RWPE2 (cell line): ENCODE data around the gene GSDMA.
"Not testable (repeated sequence)": the region's sequence is repeated elsewhere in the genome, so short reads cannot be mapped to it uniquely, and the experiment has no call there.

Experiments
- ATAC-seq: fragments of 200-7000 bp; cut with Tn5 transposase; 3 replicates; pipeline ENCODE4 v1.9.1; 2021; ENCODE audit warnings: low read depth
- DNase-seq: peaks from one replicate; pipeline ENCODE4 v3.0.0-alpha.2; 2020; ENCODE audit warnings: low spot score
- H3K27ac ChIP-seq: fragments of 450-650 bp; 2 replicates; pipeline ENCODE4 v1.5.1; 2017; ENCODE audit warnings: mild to moderate bottlenecking; ENCODE audit not compliant: poor library complexity, severe bottlenecking
- H3K27me3 ChIP-seq: fragments of 250-450 bp; sonication (Bioruptor Pico); 2 replicates; pipeline ENCODE4 v1.5.1; 2021; ENCODE audit warnings: mild to moderate bottlenecking, moderate library complexity; ENCODE audit not compliant: insufficient read depth, poor library complexity, severe bottlenecking
- H3K36me3 ChIP-seq: fragments of 250-450 bp; sonication (Bioruptor Pico); 2 replicates; pipeline ENCODE4 v1.5.1; 2020; ENCODE audit warnings: low read depth, mild to moderate bottlenecking, moderate library complexity
- H3K4me1 ChIP-seq: fragments of 250-450 bp; sonication (Bioruptor Pico); 2 replicates; pipeline ENCODE4 v1.5.1; 2021; ENCODE audit warnings: mild to moderate bottlenecking, moderate library complexity; ENCODE audit not compliant: insufficient read depth, poor library complexity, severe bottlenecking
- H3K4me3 ChIP-seq: fragments of 250-450 bp; sonication (Bioruptor Pico); 2 replicates; pipeline ENCODE4 v1.5.1; 2021; ENCODE audit warnings: mild to moderate bottlenecking, moderate library complexity; ENCODE audit not compliant: severe bottlenecking
- H3K9me3 ChIP-seq: fragments of 250-450 bp; sonication (Bioruptor Pico); 2 replicates; pipeline ENCODE4 v1.5.1; 2021; ENCODE audit warnings: mild to moderate bottlenecking, moderate library complexity; ENCODE audit not compliant: severe bottlenecking
- TF ChIP-seq, protein P1 (sequence below): fragments of 450-650 bp; IDR thresholded peaks from one replicate; pipeline ENCODE4 v1.5.1; 2017; ENCODE audit warnings: mild to moderate bottlenecking, moderate library complexity; ENCODE audit not compliant: poor library complexity, severe bottlenecking

The GSDMA gene

GRCh38 chr17:39944393-39944711 lies 18.5 kb upstream of the GSDMA start:
- H3K9me3 ChIP-seq, result no peaks in the 10 kb centered on the region
- DNase-seq (no peak), ATAC-seq (no peak)
- H3K4me1 ChIP-seq, result peaks cover 5% of the 10 kb centered on the region
- no peaks in the 10 kb centered on the region for H3K27me3 ChIP-seq
- H3K27ac ChIP-seq, result no peak overlapping the region
- TF ChIP-seq, protein P1, sequence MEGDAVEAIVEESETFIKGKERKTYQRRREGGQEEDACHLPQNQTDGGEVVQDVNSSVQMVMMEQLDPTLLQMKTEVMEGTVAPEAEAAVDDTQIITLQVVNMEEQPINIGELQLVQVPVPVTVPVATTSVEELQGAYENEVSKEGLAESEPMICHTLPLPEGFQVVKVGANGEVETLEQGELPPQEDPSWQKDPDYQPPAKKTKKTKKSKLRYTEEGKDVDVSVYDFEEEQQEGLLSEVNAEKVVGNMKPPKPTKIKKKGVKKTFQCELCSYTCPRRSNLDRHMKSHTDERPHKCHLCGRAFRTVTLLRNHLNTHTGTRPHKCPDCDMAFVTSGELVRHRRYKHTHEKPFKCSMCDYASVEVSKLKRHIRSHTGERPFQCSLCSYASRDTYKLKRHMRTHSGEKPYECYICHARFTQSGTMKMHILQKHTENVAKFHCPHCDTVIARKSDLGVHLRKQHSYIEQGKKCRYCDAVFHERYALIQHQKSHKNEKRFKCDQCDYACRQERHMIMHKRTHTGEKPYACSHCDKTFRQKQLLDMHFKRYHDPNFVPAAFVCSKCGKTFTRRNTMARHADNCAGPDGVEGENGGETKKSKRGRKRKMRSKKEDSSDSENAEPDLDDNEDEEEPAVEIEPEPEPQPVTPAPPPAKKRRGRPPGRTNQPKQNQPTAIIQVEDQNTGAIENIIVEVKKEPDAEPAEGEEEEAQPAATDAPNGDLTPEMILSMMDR, result no peak
- H3K36me3 ChIP-seq, result no peaks in the 10 kb centered on the region
- no peak overlapping the region for H3K4me3 ChIP-seq

DNA sequence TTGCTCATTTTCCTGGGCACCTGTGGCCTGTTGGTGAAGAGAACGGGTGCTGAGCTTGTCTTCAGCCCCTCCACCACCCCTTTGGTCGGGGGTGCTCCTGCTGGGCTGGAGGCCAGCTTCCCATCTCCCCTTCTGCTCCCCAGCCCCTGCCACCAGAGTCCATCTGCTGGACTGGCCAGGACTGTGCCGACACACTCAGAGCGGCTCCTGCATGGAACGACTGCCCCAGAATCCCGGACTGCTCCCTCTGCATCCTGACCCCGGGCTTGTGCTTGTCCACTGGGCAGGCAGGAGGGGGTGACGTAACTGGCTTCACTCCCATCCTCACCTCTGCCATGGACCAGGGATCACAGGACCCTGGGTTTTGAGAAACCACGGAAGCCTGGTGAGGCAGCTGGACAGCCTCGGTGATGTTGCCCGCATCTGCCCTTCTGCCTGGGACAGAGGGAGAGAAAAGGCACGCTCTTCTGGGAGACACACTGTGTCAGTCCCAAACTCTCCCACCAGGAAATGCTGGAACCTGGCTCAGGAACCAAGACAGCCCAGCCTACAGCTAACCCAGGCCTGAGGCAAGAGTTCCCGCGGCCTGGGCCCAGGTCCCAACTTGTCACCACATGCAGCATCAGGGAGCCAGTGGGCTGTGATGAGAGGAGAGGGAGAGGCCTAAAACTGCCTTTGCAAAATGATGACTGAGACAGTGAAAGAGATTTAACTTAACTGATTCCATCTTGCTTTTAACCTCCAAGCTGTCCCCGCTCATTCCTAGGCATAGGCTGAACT lies 16.1 kb upstream of the GSDMA start:
- Histone ChIP-seq H3K4me3 (no peak overlapping the region), H3K27ac (no peak overlapping the region), H3K9me3 (no peaks in the 10 kb centered on the region), H3K27me3 (no peaks in the 10 kb centered on the region), H3K4me1 (peaks cover 5% of the 10 kb centered on the region), H3K36me3 (no peaks in the 10 kb centered on the region)
- TF ChIP-seq, protein P1, result no peak
- ATAC-seq (peak; percentile 44; the same call in 1 of the 3 replicates), DNase-seq (no peak)

DNA sequence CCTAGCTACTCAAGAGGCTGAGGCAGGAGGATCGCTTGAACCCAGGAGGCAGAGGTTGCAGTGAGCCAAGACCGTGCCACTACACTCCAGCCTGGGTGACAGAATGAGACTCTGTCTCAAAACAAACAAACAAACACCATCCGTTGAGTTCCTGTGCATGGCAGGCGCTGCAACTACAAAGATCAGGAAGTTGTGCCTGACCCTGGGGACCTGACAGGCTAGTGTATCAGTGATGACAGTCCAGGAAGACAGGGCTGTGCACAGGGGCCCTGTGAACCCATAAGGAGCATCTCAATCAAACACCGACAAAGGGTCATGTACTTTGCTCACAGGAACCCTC lies 14.3 kb upstream of the GSDMA start:
- H3K27ac ChIP-seq, H3K27me3 ChIP-seq, H3K36me3 ChIP-seq, H3K4me3 ChIP-seq, H3K9me3 ChIP-seq, H3K4me1 ChIP-seq, DNase-seq, ATAC-seq: not testable (repeated sequence)

GRCh38 chr17:39949028-39949427 lies 13.8 kb upstream of the GSDMA start:
- Histone ChIP-seq H3K4me3 (no peak overlapping the region), H3K36me3 (no peaks in the 10 kb centered on the region), H3K27me3 (no peaks in the 10 kb centered on the region), H3K4me1 (peaks cover 5% of the 10 kb centered on the region), H3K27ac (no peak overlapping the region), H3K9me3 (no peaks in the 10 kb centered on the region)
- ATAC-seq (no peak), DNase-seq (no peak)
- TF ChIP-seq, protein P1, result no peak

GRCh38 chr17:39950871-39951348 lies 11.9 kb upstream of the GSDMA start:
- ATAC-seq, result no peak
- DNase-seq, result no peak
- TF ChIP-seq, protein P1, result no peak
- Histone ChIP-seq H3K36me3 (no peaks in the 10 kb centered on the region), H3K4me3 (no peak overlapping the region), H3K27ac (no peak overlapping the region), H3K9me3 (no peaks in the 10 kb centered on the region), H3K4me1 (peaks cover 5% of the 10 kb centered on the region), H3K27me3 (no peaks in the 10 kb centered on the region)
